Astrocyte of the cerebellum (primary cell): ENCODE measurements around the gene COL17A1.
A peak's percentile ranks its signal among the peaks of the same experiment; 100 is the strongest.

ENCODE experiments used
- DNase-seq: peaks from one replicate; pipeline ENCODE4 v3.0.0-alpha.2; 2011; ENCODE audit warnings: low read depth
- H3K4me3 ChIP-seq: 2 replicates; pipeline ENCODE4 v1.5.1; 2011; ENCODE audit warnings: mild to moderate bottlenecking, low read depth, low read length, moderate library complexity
- in situ Hi-C: cut with HindIII; loops from 2 replicates; pipeline ENCODE4 v1.10.0; 2017; ENCODE audit warnings: low sequenced_read_pairs
- TF ChIP-seq, protein P1 (sequence below): IDR thresholded peaks from 2 replicates; pipeline ENCODE4 v1.5.1; 2012; ENCODE audit warnings: low read length, low read depth, moderate library complexity, mild to moderate bottlenecking; ENCODE audit errors: missing control alignments

COL17A1 gene

DNA sequence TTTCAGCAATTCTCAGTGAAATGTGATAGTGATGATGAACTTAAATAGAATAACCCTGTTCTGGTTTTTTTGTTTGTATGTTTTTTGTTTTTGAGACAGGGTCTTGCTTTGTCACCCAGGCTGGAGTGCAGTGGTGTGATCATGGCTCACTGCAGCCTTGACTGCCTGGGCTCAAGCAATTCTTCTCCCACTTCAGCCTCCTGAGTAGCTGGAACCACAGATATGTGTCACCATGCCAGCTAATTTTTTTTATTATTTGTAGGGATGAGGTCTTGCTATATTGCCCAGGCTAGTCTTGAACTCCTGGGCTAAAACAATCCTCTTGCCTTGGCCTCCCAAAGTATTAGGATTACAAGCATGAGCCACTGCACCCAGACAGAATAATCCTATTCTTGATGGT is 14.3 kb upstream of the COL17A1 start:
- TF ChIP-seq, protein P1, sequence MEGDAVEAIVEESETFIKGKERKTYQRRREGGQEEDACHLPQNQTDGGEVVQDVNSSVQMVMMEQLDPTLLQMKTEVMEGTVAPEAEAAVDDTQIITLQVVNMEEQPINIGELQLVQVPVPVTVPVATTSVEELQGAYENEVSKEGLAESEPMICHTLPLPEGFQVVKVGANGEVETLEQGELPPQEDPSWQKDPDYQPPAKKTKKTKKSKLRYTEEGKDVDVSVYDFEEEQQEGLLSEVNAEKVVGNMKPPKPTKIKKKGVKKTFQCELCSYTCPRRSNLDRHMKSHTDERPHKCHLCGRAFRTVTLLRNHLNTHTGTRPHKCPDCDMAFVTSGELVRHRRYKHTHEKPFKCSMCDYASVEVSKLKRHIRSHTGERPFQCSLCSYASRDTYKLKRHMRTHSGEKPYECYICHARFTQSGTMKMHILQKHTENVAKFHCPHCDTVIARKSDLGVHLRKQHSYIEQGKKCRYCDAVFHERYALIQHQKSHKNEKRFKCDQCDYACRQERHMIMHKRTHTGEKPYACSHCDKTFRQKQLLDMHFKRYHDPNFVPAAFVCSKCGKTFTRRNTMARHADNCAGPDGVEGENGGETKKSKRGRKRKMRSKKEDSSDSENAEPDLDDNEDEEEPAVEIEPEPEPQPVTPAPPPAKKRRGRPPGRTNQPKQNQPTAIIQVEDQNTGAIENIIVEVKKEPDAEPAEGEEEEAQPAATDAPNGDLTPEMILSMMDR, result no peak
- no peak for DNase-seq
- no peak overlapping the region for H3K4me3 ChIP-seq
- in situ Hi-C loops, result no loop called here

DNA sequence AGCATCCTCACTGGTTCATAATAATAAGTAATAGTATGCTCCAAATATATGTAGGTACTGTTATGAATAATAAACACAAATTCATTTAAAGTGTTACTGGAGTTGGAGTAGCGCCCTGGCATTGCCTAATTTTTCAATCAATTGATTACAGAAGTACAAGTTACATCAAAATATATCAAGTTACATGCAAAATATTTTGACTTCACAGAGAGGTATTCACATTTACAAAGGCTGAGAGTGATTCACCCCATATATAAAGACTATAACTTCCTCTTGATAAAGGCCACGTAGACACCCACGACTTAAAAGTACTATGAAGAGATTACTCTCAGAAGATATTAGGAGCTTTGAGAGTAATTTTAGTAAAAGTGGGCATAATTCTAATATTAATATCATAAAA is 13.6 kb upstream of the COL17A1 start:
- no peak overlapping the region for H3K4me3 ChIP-seq
- in situ Hi-C loops, result no loop called here
- TF ChIP-seq, protein P1, result no peak
- DNase-seq, result no peak

DNA sequence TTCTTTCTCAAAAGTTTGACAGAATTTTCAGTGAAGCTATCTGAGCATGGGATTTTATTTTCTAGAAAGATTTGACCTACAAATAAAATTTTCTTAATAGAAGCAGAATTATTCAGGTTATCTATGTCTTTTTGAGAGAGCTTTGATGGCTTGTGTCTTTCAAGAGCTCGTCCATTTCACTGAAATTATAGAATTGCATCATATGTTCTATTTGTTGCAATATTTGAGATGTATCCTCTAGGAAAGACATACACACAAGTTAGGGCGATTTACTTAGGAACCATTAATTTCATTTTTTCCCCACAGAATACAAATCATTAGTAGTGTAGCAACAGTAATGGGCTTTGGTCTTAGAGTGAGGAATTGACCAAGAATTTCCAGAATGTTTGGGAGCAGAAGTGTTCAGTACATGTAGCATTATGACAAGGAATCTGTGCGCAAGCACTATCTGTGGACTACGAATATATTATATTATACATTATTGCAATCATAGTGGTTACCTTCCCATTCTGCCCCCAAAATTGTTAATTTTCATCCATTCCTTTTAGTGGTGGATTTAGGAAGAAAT is 12.8 kb upstream of the COL17A1 start:
- in situ Hi-C loops, result no loop called here
- no peak for DNase-seq
- TF ChIP-seq, protein P1, result no peak
- no peak overlapping the region for H3K4me3 ChIP-seq

GRCh38 chr10:104096692-104097091 is 11.0 kb upstream of the COL17A1 start:
- DNase-seq, result no peak
- in situ Hi-C loops, result no loop called here
- TF ChIP-seq, protein P1, result no peak
- H3K4me3 ChIP-seq, result no peak overlapping the region

DNA sequence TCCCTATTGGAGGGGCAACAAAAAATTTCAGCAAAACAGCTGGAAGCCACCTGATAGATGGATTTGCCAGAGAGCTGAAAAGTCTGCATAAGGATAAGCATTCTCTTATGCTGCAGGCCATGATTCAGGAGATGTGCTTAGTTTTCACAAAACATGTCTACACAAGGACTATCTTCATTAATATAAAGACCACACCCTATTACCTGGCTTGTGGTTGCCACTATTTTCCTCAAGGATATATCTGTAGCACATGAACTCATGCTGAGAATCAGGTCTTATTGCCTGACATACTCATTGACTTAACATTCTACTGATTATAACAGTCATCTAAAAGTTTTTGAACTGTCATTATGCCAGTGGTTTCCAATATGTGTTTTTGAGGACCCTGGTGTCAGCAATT is 7.1 kb upstream of the COL17A1 start:
- in situ Hi-C loops, result no loop called here
- DNase-seq, result no peak
- H3K4me3 ChIP-seq, result no peak overlapping the region
- TF ChIP-seq, protein P1, result no peak

- no peak overlapping the region for H3K4me3 ChIP-seq
- in situ Hi-C loops, result no loop called here
- peak; percentile 92 for DNase-seq
- TF ChIP-seq, protein P1, result no peak
Measured at GRCh38 chr10:104090611-104091010, 4.9 kb upstream of the COL17A1 start.
